Measurements from ENCODE around the gene ABAT.

The ABAT gene

DNA sequence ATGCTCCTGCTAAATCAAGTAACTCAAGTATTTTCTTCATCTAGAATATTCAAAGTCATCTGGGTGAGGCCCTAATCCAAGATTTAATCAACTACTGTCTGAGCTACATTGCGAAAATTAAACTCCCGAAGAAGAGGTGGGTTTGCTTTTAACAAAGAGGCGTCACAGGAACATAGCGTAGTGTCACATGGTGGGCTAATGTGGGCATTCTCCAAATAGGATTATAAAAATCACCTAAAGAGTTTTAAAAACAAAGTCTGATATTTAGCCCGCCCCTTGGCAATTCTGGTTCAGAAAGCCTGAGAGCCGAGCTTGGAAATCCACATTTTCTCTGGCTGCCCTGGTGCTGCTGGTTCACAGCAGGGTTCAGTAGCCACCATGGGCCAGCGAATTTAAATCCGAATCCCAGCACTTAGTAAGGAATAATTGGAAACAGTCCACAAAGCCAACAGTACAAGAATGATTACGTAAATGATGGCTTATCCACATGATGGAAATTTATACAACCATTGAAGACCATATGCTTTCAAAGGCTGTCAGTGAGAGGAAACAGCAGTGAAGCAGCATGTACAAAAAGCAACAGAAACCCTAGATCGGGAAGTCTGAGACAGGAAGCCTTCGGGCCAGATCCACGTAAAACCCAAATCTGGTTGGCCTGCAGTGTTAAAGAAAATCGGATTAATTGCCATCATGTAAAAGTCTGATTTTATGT, 132.0 kb downstream of the ABAT start:
- no peak overlapping the region for H3K4me3 ChIP-seq (ENCODE audit: low read depth, low read length)
- no peak for TF ChIP-seq CTCF (IDR thresholded peaks at IDR 0.05; ENCODE audit: low read depth, low read length)

DNA sequence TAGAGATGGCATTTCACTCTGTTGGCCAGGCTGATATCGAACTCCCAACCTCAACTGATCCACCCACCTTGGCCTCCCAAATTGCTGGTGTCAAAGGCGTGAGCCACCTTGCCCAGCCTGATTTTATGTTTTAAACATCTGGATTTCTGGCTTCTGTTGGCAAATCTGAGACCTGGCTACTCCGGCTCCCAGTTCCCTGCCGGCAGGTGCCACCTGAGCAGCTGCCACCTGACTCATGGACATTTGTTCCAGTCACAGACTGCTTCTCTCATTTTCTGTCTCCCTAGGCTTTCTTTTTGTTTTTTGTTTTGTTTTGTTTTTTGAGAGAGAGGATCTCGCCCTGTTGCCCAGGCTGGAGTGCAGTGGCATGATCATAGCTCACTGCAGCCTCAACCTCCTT, 132.8 kb downstream of the ABAT start:
- no peak for TF ChIP-seq CTCF (IDR thresholded peaks at IDR 0.05; ENCODE audit: low read depth, low read length)
- H3K4me3 ChIP-seq (ENCODE audit: low read depth, low read length) = no peak overlapping the region

- no peak overlapping the region for H3K4me3 ChIP-seq (ENCODE audit: low read depth, low read length)
- no peak for TF ChIP-seq CTCF (IDR thresholded peaks at IDR 0.05; ENCODE audit: low read depth, low read length)
These were observed 133.6 kb downstream of the ABAT start for GRCh38 chr16:8808009-8808408.

- no peak overlapping the region for H3K4me3 ChIP-seq (ENCODE audit: low read depth, low read length)
- no peak for TF ChIP-seq CTCF (IDR thresholded peaks at IDR 0.05; ENCODE audit: low read depth, low read length)
These were observed 134.4 kb downstream of the ABAT start for GRCh38 chr16:8808613-8809353.

DNA sequence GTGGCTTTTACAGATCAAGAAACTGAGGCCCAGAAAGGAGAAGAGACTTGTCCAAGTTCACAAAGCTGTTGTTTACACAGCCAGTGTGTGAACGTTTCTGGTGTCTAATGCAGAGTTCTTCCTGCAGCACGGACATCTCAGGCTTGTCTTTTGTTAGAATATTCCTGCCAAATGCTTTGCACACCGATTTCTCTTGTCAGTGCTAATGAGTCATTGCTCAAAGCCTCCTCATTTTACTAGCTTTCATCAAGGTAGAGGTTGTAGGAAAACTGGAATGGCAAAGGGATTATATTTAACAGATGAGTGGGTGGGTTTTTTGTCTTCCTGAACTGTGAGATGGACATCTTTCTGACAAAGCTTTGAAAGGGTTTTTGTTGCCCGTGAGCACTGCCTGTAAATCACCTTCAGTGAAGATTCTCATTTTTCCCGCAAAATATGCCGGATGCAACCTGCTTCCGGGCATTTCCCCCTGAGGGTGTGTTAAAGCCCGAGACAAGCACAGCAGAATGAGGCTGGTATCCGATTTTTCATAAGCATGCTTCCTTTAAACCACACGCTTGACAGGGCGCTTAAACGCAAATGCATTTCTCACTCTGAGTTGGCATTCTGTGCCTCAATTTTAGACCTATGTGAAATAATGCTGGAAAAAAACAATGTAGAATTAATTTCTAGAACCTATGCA, 137.9 kb downstream of the ABAT start:
- no peak for TF ChIP-seq CTCF (IDR thresholded peaks at IDR 0.05; ENCODE audit: low read depth, low read length)
- no peak overlapping the region for H3K4me3 ChIP-seq (ENCODE audit: low read depth, low read length)

DNA sequence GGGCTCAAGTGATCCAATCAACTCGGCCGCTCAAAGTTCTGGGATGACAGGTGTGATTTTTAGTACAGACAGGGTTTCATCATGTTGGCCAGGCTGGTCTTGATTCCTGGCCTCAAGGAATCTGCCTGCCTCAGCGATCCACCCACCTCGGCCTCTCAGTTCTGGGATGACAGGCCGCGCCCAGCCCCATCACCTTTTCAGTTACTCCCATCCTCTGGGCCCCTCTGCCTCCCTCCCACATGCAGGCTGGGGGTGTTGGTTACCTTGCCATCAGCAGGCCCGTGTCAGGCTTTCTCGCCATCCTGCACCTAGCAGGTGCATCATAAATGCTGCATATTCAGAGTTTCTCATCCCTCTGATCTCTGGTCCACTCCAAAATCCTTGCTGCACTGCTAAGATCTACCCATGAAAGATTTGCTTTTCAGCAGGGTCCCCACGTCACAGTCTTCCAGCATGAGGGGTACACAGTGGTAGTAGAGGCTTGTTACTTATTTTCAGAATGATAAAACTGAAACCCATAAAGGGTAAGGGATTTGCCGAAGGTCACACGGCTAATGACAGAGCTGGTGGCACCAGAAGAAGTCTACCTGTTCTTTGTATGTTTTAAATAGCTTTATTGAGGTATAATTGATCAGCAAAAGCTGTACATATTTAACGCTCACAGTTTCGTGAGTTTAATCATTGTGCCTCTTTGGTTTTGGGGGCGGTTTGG, 139.8 kb downstream of the ABAT start:
- no peak overlapping the region for H3K4me3 ChIP-seq (ENCODE audit: low read depth, low read length)
- TF ChIP-seq CTCF (IDR thresholded peaks at IDR 0.05; ENCODE audit: low read depth, low read length) = no peak
